ENCODE data around the gene DROSHA. TPM values are rescaled to one million over a fixed set of nuclear protein-coding genes. Genes with fewer than 3 reads are reported as not detected.

The DROSHA gene
- total RNA-seq, 1 experiment from 2014 or later = 73.5 TPM

DNA sequence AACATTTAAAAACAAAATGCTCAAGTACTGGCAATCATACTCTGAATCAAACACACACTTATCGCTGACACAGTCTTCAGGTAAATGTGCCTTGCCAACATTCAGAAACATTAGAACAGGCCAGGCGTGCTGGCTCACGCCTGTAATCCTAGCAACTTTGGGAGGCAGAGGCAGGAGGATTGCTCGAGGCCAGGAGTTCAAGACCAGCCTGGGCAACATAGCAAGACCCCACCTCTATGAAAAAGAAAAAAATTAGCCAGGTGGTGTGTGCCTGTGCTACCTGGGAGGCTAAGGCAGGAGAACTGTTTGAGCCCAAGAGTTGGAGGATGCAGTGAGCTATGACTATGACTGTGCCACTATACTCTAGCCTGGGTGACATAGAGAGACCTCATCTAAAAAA lies 20.6 kb downstream of the DROSHA start:
- ATAC-seq = no peak
- Histone ChIP-seq H3K9ac (ENCODE audit: low read length) (no peak overlapping the region), H3K4me1 (ENCODE audit: control insufficient read depth in 1 of 2, insufficient read depth in 2 of 2, low read length in 2 of 2) (no peaks in the 10 kb centered on the region), H3K79me2 (ENCODE audit: insufficient read depth, low read length) (no peaks in the 10 kb centered on the region), H3K27me3 (ENCODE audit: insufficient read depth, low read length) (no peaks in the 10 kb centered on the region), H3K27ac (ENCODE audit: low read depth, low read length) (no peak overlapping the region), H2AFZ (ENCODE audit: low read depth, low read length, poor library complexity, severe bottlenecking) (no peak overlapping the region), H3K36me3 (ENCODE audit: control insufficient read depth in 1 of 2, insufficient read depth in 2 of 2, low read length in 2 of 2) (peaks cover 45 to 51% of the 10 kb centered on the region in 2 experiments; a peak in 3 of 4 replicates), H3K9me3 (ENCODE audit: control insufficient read depth in 1 of 2, insufficient read depth in 1 of 2, low read depth in 1 of 2, low read length in 2 of 2) (no peaks in the 10 kb centered on the region), H3K9me2 (ENCODE audit: insufficient read depth) (no peaks in the 10 kb centered on the region), H3K4me3 (replicated peaks in 1 of 2; ENCODE audit: low read depth in 1 of 2, low read length in 2 of 2) (no peak overlapping the region), H3K4me2 (ENCODE audit: low read length) (no peak overlapping the region), H4K20me1 (ENCODE audit: insufficient read depth) (no peaks in the 10 kb centered on the region)
- RAD21 ChIA-PET (ENCODE audit: low non-redundant PET in 1 of 2, low total read pairs in 2 of 2, uncharacterized antibody in 2 of 2, unreplicated experiment in 2 of 2) = no interaction called here
- intact Hi-C loops (cut with micrococcal nuclease) = no loop called here
- POLR2A ChIA-PET = no interaction called here
- no TSS peak for BruUV-seq (replicated peaks)
- CTCF ChIA-PET = no interaction called here
- DNase-seq (ENCODE audit: low read depth, low spot score) = no peak
- TF ChIP-seq POLR2AphosphoS5 (IDR thresholded peaks at IDR 0.05; ENCODE audit: low read depth, low read length) (no peak), EZH2phosphoT487 (IDR thresholded peaks at IDR 0.05; ENCODE audit: borderline replicate concordance) (no peak), ZNF274 (IDR thresholded peaks at IDR 0.05; ENCODE audit: low read depth, low read length) (no peak), SIN3A (IDR thresholded peaks at IDR 0.05; ENCODE audit: low read depth) (no peak), CEBPB (IDR thresholded peaks at IDR 0.05; ENCODE audit: low read depth) (no peak), JUND (IDR thresholded peaks at IDR 0.05) (no peak), RAD21 (IDR thresholded peaks at IDR 0.05; ENCODE audit: low read depth) (no peak), CBX3 (IDR thresholded peaks at IDR 0.05; ENCODE audit: low read depth) (no peak), SRF (IDR thresholded peaks at IDR 0.05; ENCODE audit: low read depth) (no peak), ELF1 (IDR thresholded peaks at IDR 0.05; ENCODE audit: borderline replicate concordance, low read depth) (no peak), YY1 (IDR thresholded peaks at IDR 0.05; ENCODE audit: extremely low read depth, insufficient replicate concordance, low read depth, low read length) (no peak), SP1 (IDR thresholded peaks at IDR 0.05; ENCODE audit: low read depth) (no peak), TCF7L2 (IDR thresholded peaks at IDR 0.05; ENCODE audit: borderline replicate concordance, extremely low read depth, insufficient read depth, insufficient read length) (no peak)
- TF ChIP-seq, protein P1, sequence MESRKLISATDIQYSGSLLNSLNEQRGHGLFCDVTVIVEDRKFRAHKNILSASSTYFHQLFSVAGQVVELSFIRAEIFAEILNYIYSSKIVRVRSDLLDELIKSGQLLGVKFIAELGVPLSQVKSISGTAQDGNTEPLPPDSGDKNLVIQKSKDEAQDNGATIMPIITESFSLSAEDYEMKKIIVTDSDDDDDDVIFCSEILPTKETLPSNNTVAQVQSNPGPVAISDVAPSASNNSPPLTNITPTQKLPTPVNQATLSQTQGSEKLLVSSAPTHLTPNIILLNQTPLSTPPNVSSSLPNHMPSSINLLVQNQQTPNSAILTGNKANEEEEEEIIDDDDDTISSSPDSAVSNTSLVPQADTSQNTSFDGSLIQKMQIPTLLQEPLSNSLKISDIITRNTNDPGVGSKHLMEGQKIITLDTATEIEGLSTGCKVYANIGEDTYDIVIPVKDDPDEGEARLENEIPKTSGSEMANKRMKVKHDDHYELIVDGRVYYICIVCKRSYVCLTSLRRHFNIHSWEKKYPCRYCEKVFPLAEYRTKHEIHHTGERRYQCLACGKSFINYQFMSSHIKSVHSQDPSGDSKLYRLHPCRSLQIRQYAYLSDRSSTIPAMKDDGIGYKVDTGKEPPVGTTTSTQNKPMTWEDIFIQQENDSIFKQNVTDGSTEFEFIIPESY (IDR thresholded peaks at IDR 0.05; ENCODE audit: extremely low read depth, insufficient replicate concordance, low read length) = no peak
- TF ChIP-seq, protein P2, sequence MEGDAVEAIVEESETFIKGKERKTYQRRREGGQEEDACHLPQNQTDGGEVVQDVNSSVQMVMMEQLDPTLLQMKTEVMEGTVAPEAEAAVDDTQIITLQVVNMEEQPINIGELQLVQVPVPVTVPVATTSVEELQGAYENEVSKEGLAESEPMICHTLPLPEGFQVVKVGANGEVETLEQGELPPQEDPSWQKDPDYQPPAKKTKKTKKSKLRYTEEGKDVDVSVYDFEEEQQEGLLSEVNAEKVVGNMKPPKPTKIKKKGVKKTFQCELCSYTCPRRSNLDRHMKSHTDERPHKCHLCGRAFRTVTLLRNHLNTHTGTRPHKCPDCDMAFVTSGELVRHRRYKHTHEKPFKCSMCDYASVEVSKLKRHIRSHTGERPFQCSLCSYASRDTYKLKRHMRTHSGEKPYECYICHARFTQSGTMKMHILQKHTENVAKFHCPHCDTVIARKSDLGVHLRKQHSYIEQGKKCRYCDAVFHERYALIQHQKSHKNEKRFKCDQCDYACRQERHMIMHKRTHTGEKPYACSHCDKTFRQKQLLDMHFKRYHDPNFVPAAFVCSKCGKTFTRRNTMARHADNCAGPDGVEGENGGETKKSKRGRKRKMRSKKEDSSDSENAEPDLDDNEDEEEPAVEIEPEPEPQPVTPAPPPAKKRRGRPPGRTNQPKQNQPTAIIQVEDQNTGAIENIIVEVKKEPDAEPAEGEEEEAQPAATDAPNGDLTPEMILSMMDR (IDR thresholded peaks at IDR 0.05 in 2 of 3, conservative IDR thresholded peaks at IDR 0.05 in 1 of 3; ENCODE audit: borderline replicate concordance in 1 of 3, insufficient read depth in 1 of 3, low read depth in 2 of 3, low read length in 2 of 3) = no peak
- TF ChIP-seq, protein P3, sequence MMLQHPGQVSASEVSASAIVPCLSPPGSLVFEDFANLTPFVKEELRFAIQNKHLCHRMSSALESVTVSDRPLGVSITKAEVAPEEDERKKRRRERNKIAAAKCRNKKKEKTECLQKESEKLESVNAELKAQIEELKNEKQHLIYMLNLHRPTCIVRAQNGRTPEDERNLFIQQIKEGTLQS (IDR thresholded peaks at IDR 0.05) = no peak
- TF ChIP-seq, protein P4, sequence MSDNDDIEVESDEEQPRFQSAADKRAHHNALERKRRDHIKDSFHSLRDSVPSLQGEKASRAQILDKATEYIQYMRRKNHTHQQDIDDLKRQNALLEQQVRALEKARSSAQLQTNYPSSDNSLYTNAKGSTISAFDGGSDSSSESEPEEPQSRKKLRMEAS (IDR thresholded peaks at IDR 0.05) = no peak
